PC-9 (cell line): Measurements from ENCODE around the gene PLD6.

Experiments
- EZH2 ChIP-seq: fragments of 200-600 bp; sonication (generic); IDR thresholded peaks from 2 replicates; pipeline ENCODE4 v1.8.0; 2017; ENCODE audit warnings: antibody characterized with exemption, low read depth
- TF ChIP-seq, protein P1 (sequence below): fragments of 200-600 bp; sonication (generic); conservative IDR thresholded peaks from 2 replicates; pipeline ENCODE4 v1.6.1; 2017; ENCODE audit warnings: mixed run types, antibody characterized with exemption, mild to moderate bottlenecking, moderate library complexity

DNA sequence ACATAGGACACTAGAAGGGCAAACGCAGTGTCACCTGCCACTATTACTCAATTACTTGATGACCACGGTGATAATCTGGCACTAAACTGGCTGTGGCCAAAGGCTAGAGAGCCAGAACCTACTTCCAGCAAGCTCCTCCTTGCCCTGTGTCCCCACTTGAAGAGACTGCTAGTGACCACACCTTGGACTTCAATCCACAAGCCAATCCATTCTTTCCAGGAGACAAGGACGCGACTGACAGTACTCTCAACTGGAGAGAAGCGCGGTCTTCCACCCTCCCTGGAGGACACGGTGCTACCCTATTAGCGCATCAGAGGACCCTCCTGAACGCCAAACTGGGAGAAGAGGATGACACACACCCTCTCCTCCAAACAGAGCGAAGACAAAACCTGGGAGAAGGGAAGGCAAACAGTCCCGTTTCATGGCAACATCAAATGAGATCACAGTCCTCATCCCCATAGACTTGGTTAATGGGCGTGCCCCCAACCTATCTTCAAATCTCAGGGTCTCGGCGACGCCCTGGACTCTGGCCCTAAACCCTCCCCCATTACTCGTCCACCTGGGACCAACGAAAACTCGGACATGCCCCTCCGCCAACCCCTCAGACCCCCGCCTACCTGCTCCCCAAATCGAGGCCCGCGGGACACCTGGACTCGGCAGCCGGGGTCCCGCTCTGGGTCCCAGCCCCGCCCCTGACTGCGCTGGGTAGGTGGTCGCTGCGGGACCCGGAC lies 30.3 kb upstream of the PLD6 start:
- TF ChIP-seq, protein P1, sequence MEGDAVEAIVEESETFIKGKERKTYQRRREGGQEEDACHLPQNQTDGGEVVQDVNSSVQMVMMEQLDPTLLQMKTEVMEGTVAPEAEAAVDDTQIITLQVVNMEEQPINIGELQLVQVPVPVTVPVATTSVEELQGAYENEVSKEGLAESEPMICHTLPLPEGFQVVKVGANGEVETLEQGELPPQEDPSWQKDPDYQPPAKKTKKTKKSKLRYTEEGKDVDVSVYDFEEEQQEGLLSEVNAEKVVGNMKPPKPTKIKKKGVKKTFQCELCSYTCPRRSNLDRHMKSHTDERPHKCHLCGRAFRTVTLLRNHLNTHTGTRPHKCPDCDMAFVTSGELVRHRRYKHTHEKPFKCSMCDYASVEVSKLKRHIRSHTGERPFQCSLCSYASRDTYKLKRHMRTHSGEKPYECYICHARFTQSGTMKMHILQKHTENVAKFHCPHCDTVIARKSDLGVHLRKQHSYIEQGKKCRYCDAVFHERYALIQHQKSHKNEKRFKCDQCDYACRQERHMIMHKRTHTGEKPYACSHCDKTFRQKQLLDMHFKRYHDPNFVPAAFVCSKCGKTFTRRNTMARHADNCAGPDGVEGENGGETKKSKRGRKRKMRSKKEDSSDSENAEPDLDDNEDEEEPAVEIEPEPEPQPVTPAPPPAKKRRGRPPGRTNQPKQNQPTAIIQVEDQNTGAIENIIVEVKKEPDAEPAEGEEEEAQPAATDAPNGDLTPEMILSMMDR = no peak
- no peak for TF ChIP-seq EZH2
